ENCODE measurements around the gene AMPD2.

AMPD2 gene

DNA sequence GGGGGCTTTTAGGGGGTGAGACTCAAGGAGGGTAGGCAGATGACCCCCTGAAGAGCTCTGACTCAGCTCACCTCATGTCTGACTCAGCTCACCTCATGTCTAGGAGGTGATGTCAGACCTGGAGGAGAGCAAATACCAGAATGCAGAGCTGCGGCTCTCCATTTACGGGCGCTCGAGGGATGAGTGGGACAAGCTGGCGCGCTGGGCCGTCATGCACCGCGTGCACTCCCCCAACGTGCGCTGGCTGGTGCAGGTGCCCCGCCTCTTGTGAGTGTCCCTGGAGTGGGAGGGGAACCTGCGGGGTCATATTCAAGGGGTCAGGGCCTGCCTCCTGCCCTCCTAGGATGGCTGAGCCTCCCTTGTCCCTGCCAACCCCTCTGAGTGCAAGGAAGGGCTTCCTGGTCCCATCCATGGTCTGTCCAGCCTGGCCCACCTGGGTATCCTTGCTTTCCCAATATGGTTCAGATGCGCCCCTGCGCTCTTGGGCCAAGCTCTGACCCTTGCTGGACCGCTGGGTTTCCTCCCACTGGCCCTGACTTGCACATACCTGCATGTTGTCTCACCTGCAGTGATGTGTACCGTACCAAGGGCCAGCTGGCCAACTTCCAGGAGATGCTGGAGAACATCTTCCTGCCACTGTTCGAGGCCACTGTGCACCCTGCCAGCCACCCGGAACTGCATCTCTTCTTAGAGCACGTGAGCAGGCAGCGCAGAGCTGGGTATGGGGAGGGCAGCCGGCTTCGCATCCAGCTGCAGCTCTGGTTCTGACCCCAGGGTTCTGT is 9.1 kb downstream of the AMPD2 start:
- no peak for DNase-seq (ENCODE audit: low spot score)
- in situ Hi-C loops (cut with MboI; ENCODE audit: low sequenced_read_pairs, unreplicated experiment), result no loop called here
- TF ChIP-seq, protein P1, sequence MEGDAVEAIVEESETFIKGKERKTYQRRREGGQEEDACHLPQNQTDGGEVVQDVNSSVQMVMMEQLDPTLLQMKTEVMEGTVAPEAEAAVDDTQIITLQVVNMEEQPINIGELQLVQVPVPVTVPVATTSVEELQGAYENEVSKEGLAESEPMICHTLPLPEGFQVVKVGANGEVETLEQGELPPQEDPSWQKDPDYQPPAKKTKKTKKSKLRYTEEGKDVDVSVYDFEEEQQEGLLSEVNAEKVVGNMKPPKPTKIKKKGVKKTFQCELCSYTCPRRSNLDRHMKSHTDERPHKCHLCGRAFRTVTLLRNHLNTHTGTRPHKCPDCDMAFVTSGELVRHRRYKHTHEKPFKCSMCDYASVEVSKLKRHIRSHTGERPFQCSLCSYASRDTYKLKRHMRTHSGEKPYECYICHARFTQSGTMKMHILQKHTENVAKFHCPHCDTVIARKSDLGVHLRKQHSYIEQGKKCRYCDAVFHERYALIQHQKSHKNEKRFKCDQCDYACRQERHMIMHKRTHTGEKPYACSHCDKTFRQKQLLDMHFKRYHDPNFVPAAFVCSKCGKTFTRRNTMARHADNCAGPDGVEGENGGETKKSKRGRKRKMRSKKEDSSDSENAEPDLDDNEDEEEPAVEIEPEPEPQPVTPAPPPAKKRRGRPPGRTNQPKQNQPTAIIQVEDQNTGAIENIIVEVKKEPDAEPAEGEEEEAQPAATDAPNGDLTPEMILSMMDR (IDR thresholded peaks at IDR 0.05; ENCODE audit: borderline replicate concordance, control extremely low read depth, extremely low read depth, insufficient read depth, missing control alignments), result no peak

DNA sequence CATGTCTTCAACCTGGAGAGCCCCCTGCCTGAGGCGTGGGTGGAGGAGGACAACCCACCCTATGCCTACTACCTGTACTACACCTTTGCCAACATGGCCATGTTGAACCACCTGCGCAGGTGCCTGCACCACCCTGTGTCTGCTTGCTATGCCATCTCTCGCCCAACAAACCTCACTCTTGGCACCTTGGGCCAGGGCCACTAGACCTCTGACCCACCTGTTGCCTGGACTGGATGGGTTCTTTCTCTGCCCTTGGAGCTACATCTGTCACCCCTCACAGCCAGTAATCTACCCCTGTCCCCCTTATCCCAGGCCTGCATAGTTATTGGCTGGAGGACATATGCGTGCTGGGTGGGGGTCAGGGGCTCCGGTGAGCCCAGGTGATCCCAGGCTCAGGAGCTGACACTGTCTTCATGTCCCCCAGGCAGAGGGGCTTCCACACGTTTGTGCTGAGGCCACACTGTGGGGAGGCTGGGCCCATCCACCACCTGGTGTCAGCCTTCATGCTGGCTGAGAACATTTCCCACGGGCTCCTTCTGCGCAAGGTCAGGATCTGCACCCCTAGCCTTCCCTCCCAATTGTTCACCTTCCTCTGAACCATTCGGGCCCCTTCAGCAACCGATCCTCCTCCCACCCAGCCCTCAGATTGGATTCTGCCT is 9.9 kb downstream of the AMPD2 start:
- TF ChIP-seq, protein P1 (IDR thresholded peaks at IDR 0.05; ENCODE audit: borderline replicate concordance, control extremely low read depth, extremely low read depth, insufficient read depth, missing control alignments), result no peak
- peak; percentile 22 for DNase-seq (ENCODE audit: low spot score)
- in situ Hi-C loops (cut with MboI; ENCODE audit: low sequenced_read_pairs, unreplicated experiment), result no loop called here

DNA sequence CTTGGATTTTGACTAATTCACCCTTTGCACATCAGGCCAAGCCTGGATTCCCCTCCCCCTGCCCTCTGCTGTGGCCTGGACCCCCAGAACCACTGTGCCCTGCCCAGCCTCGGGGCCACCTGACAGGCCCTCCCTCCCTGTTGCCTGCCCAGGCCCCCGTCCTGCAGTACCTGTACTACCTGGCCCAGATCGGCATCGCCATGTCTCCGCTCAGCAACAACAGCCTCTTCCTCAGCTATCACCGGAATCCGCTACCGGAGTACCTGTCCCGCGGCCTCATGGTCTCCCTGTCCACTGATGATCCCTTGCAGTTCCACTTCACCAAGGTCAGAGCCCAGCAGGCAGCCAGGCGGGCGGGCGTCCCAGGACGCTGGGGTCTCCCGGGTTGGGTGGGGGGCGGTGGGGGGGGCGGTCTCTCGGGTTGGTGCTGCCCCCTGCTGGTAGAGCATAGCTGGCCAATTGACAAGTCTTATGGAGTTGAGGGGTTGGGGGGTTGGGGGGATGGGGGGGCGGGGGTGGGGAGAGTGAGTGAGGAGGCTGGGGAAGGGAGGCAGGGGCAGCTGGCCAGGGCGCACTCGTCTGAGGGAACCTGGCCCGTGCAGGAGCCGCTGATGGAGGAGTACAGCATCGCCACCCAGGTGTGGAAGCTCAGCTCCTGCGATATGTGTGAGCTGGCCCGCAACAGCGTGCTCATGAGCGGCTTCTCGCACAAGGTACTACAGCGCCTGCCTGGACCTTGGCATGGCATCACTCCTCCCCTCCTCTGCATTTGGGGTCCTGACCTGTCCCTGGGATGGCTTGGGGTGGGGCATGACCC is 10.7 kb downstream of the AMPD2 start:
- DNase-seq (ENCODE audit: low spot score), result peak; percentile 75
- TF ChIP-seq, protein P1 (IDR thresholded peaks at IDR 0.05; ENCODE audit: borderline replicate concordance, control extremely low read depth, extremely low read depth, insufficient read depth, missing control alignments), result peak; percentile 28
- in situ Hi-C loops (cut with MboI; ENCODE audit: low sequenced_read_pairs, unreplicated experiment), result no loop called here

DNA sequence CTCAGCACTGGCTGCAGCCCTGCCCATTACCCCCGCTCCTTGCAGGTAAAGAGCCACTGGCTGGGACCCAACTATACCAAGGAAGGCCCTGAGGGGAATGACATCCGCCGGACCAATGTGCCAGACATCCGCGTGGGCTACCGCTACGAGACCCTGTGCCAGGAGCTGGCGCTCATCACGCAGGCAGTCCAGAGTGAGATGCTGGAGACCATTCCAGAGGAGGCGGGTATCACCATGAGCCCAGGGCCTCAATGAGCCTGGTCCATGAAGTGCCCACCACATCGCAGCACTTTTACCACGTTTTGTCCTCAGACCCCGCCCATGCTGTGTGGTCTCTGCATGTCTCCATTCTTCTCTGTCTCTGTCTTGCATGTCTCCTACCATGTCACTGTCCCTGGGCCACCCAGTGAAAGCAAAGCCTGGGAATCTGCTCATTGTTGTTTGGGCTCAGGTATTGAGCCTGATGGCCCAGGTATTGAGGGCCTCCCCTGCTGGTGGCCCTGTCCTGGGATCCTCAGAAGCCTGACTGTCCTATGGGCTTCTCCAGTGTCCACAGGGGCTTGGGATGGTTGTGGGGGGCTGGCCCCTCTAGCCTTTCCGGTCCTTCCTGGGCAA is 11.4 kb downstream of the AMPD2 start:
- in situ Hi-C loops (cut with MboI; ENCODE audit: low sequenced_read_pairs, unreplicated experiment), result no loop called here
- no peak for DNase-seq (ENCODE audit: low spot score)
- TF ChIP-seq, protein P1 (IDR thresholded peaks at IDR 0.05; ENCODE audit: borderline replicate concordance, control extremely low read depth, extremely low read depth, insufficient read depth, missing control alignments), result no peak

DNA sequence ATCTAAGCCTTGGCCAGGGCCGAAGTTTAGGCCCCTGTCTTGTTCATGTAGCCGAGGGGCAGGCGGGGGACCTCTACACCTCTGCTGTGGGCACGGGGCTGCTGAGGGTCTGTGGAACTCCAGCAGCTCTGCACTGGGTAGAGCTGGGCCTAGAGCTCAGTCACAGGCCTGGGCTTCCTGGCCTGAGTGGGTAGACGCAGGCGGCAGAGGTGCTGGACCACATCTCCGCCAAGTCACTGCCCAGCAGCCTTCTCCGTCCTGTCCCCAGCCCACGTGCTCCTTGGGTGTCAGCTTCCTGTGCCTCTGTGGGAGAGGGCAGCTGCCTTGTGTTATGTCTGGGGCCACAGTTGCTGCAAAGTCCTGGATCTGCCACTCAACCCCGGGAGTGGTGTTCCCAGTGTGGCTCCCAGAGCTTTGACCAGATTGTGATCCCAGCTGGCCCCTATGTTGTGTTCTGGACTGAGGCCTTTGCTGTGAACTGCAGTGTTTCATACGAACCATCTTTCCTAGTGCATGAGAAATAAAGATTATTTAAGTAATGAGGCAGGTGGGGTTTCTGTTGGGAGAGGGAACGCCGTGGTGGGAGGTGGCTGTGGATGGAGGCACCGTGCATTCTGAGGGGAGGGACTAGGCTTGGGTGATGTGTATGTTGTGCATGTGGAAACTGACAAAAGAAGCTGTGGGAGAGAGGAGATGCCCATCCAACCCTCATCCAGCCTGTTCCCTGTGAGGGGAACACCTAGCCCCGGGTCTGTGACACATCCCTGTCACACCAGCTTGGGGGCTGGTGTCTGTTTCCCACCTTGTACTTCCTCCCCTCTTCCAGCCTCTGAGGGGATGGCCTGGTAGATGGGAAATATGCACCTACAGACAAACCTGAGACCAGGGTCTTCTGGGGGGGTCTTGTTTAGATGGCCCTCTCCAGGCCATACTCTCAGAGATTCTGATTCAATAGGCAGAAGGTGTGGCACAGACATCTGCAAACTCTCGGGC is 12.2 kb downstream of the AMPD2 start:
- DNase-seq (ENCODE audit: low spot score), result no peak
- in situ Hi-C loops (cut with MboI; ENCODE audit: low sequenced_read_pairs, unreplicated experiment), result no loop called here
- TF ChIP-seq, protein P1 (IDR thresholded peaks at IDR 0.05; ENCODE audit: borderline replicate concordance, control extremely low read depth, extremely low read depth, insufficient read depth, missing control alignments), result no peak
